HG03064 (cell line): ENCODE data around the gene ELFN2.

Experiments
- ATAC-seq: cut with Tn5 transposase; IDR thresholded peaks from one replicate; pipeline ENCODE4 v1.9.1; 2021; ENCODE audit warnings: low read depth; ENCODE audit not compliant: unreplicated experiment

Gene ELFN2

DNA sequence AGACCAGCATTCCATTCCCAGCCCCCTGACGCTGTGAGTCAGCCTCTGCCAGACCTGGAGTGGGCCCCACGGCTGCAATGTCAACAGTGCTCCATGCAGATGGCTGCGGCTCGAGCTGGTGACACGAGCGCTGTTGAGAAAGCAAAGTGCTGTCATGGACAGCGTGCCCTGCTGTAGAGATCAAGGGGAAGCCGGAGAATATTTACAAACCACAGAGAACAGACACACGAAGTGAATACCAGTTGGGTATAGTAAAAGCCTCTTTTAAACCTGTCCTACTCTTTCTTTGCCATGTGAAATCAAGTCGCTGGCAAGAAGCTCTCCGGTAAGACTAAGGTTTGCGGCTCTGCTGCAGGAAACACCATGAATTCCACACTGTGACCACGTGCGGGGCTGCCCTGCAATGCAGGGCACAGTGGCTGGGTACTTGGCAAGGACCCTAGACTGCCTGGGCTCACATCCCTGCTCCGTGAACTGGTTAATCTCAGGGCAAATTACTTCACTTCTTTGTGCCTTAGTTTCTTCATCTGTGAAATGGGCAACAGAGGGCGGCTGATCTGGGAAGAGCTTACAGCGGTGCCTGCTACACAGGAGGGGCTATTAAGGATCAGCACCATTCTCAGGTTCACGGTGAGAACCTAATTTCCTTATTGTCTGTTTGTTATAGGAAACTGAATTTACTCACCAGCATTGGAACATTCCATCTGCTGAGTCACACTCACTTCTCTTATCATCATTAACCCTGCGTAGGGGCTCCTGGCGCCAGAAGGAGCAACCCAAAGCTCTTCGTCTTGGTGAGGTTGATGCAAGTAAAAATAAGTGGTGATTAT is 27.8 kb upstream of the ELFN2 start:
- no peak for ATAC-seq

DNA sequence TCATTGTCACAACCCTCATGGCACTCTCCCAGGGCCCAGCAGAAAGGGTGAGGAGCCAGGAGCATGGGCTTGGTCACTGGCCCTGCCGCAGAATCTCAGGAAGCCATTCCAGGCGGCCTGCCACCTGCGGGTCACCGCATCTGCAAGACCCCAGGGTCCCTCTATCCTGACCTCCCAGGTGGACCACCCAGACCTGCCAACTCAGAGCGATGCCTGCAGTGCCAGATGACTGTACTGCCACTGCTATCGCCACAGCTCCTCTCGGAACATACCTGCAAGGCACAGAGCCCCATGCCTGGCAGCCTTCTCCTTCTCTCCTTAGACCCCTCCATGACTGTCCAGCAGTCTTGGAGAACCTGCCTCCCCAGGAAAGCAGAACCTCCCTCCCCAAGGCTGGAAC is 26.4 kb upstream of the ELFN2 start:
- no peak for ATAC-seq

DNA sequence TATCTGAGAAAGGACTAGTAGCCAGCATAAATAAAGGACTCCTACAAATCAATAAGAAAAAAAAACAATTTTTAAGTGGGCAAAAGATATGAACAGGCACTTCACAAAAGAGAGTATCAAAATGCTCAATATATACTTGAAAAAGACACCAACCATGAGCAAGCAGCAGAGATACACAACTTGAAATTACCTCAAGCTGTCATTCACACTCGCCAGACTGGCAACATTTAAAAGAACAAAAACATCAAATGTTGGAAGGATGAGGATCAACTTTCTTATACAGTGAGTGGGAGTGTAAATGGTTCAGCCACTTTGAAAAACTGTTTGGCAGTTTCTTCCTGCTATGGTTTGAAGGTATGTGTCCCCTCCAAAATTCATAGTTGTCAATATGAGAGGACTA is 23.9 kb upstream of the ELFN2 start:
- ATAC-seq, result no peak

DNA sequence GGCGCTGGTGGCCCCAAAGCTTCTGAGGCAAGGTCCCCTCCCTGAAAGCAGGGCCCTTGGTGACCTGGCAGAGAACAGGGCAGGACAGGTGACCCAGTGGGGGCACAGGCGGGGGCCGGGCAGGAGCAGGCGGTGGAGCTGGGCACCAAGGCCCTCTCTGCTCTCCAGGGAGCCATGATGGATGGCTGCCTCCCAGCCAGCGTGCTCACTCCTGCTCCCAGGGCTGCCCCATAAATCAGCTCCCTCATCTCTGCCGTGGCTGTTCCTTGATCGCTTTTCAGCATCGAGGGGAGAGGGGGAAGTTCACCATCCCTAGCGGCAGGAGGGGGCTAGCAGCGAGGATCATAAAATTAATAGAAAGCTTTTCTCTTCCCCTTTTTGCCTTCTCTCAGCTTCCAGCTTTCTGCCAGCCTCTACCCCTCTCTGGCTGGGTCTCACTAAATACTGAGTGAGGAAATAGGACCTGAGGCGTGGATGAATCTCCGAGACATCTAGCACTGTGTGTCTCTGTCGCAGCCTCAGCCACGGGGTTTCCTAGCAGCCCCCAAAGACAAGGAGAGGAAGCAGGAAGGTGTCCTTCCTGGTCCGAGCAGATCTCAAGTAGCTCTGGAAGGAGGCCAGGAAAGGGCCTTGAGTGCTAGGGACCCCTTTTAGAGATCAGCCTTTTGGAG is 22.2 kb upstream of the ELFN2 start:
- no peak for ATAC-seq

DNA sequence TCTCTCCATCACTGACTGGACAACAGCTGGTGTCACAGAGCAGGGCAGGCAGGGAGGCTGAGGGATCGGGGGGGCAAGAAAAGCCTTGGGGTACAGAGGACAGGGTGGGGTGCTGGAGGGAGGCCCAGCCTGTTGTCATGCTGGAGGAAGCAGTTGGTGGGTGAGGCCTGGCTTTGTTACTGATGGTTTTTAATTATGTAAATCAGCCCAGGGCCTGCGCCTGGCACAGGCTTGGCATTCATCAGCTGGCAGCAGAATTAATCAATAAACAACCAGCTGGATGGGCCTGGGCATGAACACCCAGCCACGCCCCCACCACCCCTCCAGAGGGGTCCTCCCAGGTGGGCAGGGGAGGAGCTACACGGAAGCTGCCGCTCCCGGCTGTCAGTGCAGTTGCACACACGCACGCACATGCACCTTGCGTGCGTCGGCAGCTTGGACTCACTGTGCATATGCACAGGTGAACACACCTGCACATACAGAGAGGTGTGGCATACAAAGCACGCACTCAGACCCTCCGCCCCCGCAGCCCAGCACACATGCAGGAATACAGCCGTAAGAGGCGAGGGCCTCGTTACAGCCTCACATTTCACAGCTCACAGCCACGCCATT is 21.3 kb upstream of the ELFN2 start:
- no peak for ATAC-seq

DNA sequence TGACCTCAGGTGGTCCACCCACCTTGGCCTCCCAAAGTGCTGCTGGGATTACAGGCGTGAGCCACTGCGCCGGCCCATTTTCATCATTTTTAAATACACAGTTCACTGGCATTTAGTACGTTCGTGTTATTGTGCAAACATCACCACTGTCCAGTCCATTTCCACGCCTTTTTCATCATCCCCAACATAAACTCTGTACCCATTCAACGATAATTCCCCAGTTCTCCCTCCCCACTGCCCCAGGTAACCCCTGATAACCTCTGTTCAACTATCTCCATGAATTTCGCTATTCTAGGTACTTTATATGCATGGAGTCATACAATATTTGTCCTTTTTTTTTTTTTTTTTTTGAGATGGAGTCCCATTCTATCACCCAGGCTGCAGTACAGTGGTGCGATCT is 18.2 kb upstream of the ELFN2 start:
- ATAC-seq, result no peak

DNA sequence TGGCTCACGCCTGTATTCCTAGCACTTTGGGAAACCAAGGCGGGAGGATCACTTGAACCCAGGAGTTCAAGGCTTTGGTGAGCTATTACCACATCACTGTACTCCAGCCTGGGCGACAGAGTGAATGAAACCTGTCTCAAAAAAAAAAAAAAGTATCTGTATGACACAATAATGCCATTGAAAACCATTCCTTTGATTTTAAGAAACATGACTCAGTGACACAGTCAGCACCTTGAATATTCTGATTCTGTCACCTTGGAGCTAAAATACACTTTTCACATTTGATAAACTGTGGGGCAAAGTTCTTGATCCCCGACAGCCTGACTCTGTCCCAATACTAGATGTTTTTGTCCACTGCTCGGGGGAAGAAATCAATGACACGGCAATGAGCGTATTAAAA is 16.7 kb upstream of the ELFN2 start:
- ATAC-seq, result no peak

DNA sequence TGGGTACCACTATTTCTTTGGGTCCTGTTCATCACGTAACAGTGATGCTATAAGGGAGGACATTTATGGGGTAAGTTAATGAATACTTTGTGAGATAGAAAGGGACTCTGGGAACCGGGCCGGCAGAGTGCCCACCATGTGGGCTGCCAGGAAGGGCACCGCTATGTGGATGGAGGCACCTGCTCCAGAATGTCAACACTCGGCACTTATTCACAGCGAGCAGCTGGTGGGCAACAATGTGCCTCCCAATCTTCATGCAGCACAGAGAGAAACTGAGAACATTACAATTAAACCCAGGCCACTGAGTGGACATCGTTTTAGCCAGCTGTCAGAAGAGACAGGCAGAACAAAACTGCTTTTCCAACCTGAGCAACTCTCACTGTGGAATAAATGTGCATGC is 15.8 kb upstream of the ELFN2 start:
- no peak for ATAC-seq

DNA sequence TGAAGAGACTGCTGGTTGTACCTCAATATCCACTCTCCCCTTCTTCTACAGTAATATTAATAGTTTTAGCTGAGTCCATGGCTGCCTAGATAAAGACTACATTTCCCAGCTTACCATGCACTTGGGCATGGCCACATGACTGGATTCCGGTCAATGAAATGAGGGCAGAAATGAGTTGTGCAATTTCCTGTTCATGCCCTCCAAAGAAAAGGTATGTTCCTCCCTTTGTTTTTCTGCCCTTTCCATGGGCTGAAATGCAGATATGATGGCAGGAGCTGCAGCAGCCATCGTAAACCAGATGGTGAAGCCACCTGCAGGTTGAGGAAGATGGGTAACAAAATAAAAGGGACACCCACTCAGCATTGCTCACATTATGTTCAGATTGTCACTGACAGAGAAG is 15.3 kb upstream of the ELFN2 start:
- no peak for ATAC-seq

DNA sequence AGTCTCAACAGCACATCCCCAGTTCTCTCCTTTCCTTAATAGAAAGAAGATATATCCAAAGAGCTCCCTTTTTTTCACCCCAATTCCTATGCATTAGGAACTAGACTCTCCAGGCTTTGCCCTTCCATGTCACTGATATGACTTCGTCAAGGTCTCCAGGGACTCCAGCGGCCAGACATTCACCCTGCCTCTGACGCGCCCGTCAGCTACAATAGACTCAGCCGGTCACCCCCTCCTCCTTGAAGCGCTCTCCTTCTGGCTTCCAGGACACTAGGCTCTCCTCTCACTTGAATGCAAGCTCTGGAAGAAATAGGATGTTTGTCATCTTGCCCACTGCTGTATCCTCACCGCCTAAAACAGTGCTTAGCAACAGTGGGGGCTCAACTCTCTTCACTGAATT is 14.9 kb upstream of the ELFN2 start:
- ATAC-seq, result no peak

DNA sequence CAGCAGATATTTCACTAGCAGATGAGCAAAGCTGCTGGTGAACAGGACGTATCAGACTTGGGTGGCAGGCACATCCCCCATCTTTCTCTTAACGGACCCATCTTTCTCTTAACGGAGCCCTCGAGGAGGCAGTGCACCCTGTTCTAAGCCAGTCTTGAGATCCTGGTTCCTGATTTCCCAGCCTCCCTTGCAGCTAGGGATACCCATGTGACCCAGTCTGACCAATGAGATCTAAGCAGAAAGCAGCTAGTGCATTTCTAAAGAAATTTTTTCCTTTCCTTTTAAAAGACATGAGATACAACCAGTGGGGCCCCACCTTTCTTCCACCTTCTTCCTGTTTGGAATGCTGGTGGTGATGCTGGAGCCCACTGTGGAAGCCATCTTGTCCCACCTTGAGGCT is 13.6 kb upstream of the ELFN2 start:
- ATAC-seq, result no peak

DNA sequence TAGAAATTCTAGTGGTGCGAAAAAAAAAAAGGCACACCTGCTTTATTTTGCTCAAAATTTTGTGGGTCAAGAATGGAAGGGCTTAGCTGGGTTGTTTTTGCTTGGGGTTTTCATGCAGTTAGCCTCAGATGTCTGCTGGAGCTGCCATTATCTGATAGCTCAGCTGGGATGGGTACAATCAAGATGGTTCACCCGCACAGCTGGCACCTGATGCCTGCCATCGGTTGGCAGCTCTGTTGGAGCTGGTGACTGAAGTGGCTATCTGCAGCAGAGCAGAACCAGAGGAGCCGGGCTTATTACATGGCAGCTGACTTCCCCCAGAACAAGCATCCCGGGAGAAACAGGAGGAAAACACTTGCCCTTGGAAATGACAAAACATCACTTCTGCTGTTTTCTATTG is 12.1 kb upstream of the ELFN2 start:
- ATAC-seq, result no peak

DNA sequence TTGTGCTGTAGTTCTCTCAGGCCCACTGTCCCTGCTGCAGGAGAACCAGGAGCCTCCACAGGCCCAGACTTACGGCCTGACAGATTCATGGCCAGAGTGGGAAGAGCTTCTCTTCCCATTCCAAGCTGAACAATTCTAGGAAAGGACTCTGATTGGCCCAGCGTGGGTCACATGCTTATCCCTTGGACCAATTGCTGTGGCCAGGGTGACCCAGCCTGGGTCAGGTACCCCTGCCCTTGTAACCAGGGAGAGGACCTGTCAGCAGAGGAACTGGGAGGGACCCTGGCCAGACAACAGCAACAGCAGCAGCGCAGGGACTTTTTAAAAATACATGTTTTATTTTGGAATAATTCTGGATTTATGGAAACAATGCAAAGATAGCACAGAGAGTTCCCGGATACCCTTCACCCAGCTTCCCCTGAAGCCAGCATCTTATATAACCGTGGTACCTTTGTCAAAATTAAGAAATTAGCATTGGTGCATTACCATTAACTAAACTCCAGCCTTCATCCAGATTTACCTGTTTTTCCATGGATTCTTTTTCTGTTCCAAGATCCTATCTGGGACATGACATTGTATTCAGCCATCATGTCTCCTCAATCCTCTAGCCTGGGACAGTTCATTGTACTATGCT is 8.8 kb upstream of the ELFN2 start:
- no peak for ATAC-seq

DNA sequence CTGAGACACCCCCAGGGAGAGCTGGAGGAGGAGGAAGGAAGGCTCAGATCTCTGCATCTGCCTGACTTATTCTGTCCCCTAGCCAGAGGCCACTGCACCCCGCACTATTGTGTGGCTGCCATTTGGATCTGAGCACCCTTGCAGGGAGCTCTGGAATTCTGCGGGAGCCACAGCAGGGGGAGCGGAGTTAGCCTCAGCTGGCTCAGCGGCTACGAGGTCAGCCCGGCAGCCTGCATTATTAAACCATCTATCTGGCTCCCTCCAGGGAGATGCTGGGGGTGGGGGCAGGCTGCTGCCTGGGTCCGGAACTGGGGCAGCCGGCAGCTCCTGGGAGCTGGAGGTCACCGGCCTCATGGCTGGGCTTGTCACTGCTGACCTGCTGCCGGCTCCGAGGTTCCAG is 6.5 kb upstream of the ELFN2 start:
- no peak for ATAC-seq

DNA sequence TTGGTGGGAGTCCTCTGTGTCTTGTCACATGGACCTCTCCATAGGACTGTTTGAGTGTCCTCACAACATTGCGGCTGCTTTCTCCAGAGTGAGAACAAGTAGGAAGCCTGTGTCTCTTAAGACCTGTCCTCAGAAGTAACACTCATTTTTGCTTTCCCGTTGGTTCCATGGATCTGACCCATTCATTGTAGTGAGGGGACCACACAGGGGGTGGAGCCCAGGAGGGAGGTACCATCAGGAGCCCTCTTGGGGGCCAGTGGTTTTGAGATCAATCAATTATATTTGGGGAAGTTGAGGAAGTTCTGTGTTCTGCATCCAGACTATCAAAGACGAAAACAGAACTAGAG is 5.4 kb upstream of the ELFN2 start:
- ATAC-seq, result no peak

DNA sequence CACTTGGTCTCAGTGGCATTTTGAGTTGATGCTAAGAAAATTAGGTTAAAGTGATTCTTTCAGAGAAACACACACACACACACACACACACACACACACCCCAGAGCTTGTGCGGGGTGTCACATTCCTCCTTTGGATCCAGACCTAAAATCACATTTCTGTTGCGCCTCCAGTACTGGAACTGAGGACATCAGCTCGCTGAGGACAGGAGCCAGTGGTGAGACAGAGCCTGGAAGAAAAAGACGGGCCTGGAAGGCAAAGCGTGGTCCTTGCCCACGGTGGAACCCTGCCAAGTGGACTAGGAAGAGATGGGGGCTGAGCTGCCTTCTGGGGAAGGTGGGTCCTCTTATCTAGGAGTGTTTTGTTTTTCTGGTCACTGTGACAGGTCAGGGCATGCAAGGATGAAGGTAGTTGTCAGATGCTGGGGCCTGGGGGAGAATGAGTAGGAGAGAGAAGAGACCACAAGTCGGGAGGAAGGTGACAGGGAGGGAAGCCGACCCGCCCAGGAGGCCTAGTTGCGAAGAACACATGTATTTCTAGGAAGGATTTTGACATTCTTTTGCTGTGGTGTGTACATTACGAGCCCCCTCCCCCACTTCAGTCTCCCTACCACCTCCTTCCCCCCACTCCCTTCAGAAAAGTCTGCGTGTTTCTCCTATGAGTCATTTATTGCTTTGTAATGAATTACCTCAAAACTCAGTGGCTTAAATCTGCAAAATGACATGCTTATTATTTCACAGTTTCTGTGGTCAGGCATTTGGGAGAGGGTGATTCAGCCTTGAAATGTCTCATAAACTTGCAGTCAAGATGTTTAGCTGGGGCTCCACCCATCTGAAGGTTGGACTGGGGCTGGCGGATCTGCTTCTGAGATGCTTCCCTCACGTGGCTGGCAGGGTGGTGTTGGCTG is 4.8 kb upstream of the ELFN2 start:
- no peak for ATAC-seq

DNA sequence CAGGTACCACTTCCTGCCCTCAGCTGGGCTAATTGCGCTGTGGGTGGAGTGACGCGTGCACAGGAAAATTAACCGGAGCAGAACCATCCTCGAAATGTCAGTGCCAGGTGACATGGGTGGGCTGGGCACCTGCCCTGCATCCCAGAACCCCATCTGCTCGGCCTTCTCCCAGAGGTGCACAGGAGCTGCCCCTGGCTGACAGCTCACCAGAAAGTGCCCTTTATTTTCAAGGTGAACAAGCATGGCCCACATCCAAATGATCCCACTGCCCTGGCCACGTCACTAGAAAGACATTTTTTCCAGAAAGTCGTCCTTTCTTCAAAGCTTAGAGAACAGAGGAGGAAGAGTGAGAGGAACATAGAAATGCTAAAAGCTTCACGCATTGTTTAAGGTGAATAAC is 4.1 kb upstream of the ELFN2 start:
- no peak for ATAC-seq

DNA sequence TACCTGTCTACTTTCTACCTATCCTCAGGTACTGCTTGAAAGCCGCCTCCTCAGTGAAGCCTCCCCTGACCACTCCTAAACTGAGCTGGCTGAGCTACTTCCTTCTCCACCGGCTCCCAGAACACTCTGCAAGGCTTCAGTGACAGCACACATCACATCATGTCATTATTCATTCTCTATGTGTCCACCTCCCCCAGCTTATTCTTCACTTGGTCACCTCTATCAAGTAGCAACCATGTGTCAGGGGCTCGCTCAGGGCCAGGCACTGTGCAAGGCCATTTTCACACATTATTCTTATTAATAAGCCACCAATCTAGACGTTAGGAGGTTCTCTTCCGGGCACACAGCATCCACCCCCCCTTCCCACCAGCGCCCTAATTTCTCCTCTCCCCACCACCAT is 3.7 kb upstream of the ELFN2 start:
- ATAC-seq, result no peak

DNA sequence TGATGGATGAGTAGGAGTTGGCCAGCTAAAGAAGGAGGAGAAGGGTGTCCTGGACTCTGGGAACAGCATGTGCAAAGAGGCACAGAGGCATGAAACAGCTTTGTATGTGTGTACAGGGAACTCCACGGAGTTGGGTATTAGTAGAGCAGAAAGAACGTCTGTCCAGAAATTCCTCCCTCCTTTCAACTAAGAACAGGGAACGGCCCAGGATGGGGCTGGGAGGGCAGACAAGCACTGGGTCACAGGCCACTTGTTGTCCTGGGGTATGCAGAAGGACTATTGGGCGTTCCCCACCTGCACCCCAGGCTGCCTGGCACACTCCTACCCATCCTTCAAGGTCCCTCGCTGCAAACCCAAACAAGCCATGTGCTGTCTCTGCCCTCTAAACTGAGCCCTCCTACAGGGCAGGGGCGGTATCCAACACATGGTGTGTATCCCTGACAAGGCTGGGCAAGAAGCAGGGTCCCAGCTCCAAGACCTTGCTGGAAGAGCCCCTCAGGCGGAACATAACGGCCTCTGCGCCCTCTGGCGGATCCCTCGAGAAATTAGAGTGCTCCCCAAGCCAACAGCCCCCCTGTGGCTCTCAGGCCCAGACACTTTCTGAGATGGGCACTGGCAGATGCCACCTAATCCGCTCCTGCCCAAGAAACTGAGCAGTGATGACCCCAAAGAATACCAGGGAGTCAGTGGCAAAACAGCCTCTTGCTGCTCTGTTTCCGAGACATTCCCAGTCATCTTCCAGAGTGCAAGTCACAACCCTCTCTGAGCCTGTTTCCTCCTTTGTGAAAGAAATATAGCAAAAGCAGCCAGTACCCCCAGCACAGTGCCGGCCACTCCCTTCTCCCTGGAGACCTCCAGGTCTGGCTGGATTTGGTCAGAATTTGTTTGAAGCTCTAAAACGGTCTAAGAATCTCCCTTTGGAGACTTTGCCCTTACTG is 1.6 kb upstream of the ELFN2 start:
- no peak for ATAC-seq
